ENCODE results near the gene C4orf50.

The C4orf50 gene

DNA sequence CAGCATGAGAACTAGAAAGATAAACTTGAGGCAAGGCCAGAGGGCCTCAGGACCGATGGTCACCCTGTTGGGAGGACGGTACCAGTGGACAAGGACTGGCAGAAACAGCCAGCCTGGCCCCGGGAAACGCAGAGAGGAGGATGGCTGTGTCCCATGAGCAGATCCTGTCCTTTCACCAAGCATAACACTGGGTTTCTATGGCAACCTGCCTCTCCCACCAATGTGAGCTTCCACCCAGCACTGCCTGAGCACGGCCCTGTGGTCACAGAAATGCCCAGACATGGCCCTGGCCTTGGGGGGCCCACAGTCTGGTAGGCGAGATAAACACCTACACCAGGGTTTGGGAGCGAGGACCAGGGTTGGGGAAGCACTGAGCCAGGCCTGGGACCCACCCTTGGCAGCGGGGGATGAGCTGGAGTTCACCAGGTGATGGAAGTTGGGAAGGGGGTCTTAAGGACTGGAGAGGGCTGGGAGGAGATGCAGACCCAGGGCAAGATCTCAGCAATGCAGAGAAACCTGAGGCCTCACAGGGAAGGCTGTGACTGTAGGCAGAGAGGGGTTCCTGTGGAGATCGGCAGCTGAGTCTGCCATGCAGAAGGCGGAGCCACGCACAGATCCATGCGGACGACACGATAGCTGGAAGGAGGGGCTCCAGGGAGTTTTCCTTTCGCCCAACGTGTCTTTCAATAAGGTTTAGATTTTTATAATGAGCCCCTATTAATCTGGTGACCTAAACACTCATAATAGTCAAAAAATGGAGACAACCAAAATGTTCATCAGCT lies 92.6 kb downstream of the C4orf50 start:
- Histone ChIP-seq H3K9me3 (ENCODE audit: insufficient read depth, low read length) (no peaks in the 10 kb centered on the region), H3K9ac (ENCODE audit: low read length) (no peak overlapping the region), H3F3A (ENCODE audit: insufficient read depth) (no peaks in the 10 kb centered on the region), H3K27ac (ENCODE audit: low read depth, low read length) (no peak overlapping the region), H2AFZ (ENCODE audit: low read depth, low read length, severe bottlenecking) (no peak overlapping the region), H3K4me2 (ENCODE audit: low read depth, low read length, poor library complexity, severe bottlenecking) (no peak overlapping the region), H3K4me3 (ENCODE audit: insufficient read depth, low read length, poor library complexity, severe bottlenecking) (no peak overlapping the region), H3K79me2 (ENCODE audit: insufficient read depth, low read length) (no peaks in the 10 kb centered on the region), H4K20me1 (ENCODE audit: low read depth, low read length) (no peaks in the 10 kb centered on the region), H3K9me2 (replicated peaks; ENCODE audit: insufficient read depth, low read length) (no peaks in the 10 kb centered on the region), H3K36me3 (ENCODE audit: low read length) (no peaks in the 10 kb centered on the region), H3K27me3 (ENCODE audit: low read length) (no peaks in the 10 kb centered on the region)
- TF ChIP-seq EZH2phosphoT487 (conservative IDR thresholded peaks at IDR 0.05; ENCODE audit: low read length) = no peak
- TF ChIP-seq, protein P1, sequence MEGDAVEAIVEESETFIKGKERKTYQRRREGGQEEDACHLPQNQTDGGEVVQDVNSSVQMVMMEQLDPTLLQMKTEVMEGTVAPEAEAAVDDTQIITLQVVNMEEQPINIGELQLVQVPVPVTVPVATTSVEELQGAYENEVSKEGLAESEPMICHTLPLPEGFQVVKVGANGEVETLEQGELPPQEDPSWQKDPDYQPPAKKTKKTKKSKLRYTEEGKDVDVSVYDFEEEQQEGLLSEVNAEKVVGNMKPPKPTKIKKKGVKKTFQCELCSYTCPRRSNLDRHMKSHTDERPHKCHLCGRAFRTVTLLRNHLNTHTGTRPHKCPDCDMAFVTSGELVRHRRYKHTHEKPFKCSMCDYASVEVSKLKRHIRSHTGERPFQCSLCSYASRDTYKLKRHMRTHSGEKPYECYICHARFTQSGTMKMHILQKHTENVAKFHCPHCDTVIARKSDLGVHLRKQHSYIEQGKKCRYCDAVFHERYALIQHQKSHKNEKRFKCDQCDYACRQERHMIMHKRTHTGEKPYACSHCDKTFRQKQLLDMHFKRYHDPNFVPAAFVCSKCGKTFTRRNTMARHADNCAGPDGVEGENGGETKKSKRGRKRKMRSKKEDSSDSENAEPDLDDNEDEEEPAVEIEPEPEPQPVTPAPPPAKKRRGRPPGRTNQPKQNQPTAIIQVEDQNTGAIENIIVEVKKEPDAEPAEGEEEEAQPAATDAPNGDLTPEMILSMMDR (IDR thresholded peaks at IDR 0.05; ENCODE audit: insufficient read depth, low read length, poor library complexity, severe bottlenecking) = no peak

DNA sequence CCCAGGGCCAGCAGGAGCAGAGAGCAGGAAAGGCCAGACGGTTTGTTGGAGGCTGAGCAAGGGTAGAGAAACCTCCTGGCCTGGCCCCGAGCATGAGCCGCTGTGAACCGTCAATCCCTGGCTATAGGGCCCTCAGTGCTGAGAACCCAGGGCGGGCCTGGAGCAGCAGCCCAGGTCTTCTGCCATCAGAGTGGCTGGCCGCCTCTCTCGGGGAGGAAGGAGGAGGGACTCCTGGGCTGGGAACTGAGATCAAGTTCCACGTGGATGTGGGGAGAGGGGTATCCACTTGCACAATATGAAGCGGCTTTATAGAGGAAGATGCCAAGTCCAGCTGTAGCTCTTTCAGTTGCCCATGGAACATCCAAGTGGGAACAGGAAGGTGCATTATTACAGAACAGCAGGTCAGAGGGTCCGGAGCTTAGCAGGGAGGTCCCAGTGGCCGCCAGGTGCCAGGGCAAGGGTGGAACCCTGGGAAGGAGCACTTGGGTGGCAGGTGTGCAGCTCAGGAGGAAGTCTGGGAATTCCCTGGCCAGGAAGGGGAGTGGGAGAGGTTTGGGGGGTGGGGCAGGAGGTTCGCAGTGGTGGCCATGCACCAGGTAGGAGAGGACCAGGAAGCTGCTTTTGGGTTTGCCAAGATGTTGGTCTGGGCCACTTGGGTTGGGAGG lies 93.6 kb downstream of the C4orf50 start:
- Histone ChIP-seq H3K9ac (ENCODE audit: low read length) (no peak overlapping the region), H3K27me3 (ENCODE audit: low read length) (no peaks in the 10 kb centered on the region), H3K36me3 (ENCODE audit: low read length) (no peaks in the 10 kb centered on the region), H3K9me3 (ENCODE audit: insufficient read depth, low read length) (no peaks in the 10 kb centered on the region), H3K9me2 (replicated peaks; ENCODE audit: insufficient read depth, low read length) (no peaks in the 10 kb centered on the region), H3K27ac (ENCODE audit: low read depth, low read length) (no peak overlapping the region), H3K79me2 (ENCODE audit: insufficient read depth, low read length) (no peaks in the 10 kb centered on the region), H3F3A (ENCODE audit: insufficient read depth) (no peaks in the 10 kb centered on the region), H2AFZ (ENCODE audit: low read depth, low read length, severe bottlenecking) (no peak overlapping the region), H4K20me1 (ENCODE audit: low read depth, low read length) (no peaks in the 10 kb centered on the region), H3K4me2 (ENCODE audit: low read depth, low read length, poor library complexity, severe bottlenecking) (no peak overlapping the region), H3K4me3 (ENCODE audit: insufficient read depth, low read length, poor library complexity, severe bottlenecking) (no peak overlapping the region)
- TF ChIP-seq, protein P1 (IDR thresholded peaks at IDR 0.05; ENCODE audit: insufficient read depth, low read length, poor library complexity, severe bottlenecking) = no peak
- no peak for TF ChIP-seq EZH2phosphoT487 (conservative IDR thresholded peaks at IDR 0.05; ENCODE audit: low read length)

DNA sequence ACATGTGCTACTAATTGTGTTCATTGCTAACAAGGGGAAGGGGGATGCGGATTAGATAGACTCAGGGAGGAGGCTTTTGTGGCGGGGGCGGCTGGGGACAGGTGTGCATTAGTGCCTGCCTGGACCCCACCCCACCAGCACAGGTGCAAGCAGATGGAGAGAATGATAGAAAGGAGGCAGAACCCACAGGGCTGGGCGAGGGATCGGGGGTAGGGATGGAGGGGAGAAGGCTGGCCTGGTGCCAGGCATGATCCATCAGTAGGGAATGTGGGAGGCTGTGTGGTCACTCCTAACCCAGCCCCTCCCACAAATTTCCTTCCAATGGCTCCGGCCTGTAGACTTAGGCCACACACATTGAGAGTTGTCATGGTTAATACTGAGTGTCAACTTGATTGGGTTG lies 94.9 kb downstream of the C4orf50 start:
- no peak overlapping the region for H3K27ac ChIP-seq (ENCODE audit: low read depth, low read length)
- H3K4me2 ChIP-seq (ENCODE audit: low read depth, low read length, poor library complexity, severe bottlenecking) = no peak overlapping the region
- no peak overlapping the region for H2AFZ ChIP-seq (ENCODE audit: low read depth, low read length, severe bottlenecking)
- no peaks in the 10 kb centered on the region for H4K20me1 ChIP-seq (ENCODE audit: low read depth, low read length)
- H3K27me3 ChIP-seq (ENCODE audit: low read length) = no peaks in the 10 kb centered on the region
- no peaks in the 10 kb centered on the region for H3F3A ChIP-seq (ENCODE audit: insufficient read depth)
- H3K79me2 ChIP-seq (ENCODE audit: insufficient read depth, low read length) = no peaks in the 10 kb centered on the region
- no peak overlapping the region for H3K4me3 ChIP-seq (ENCODE audit: insufficient read depth, low read length, poor library complexity, severe bottlenecking)
- H3K9me3 ChIP-seq (ENCODE audit: insufficient read depth, low read length) = no peaks in the 10 kb centered on the region
- no peaks in the 10 kb centered on the region for H3K9me2 ChIP-seq (replicated peaks; ENCODE audit: insufficient read depth, low read length)
- no peak overlapping the region for H3K9ac ChIP-seq (ENCODE audit: low read length)
- no peaks in the 10 kb centered on the region for H3K36me3 ChIP-seq (ENCODE audit: low read length)
- TF ChIP-seq, protein P1 (IDR thresholded peaks at IDR 0.05; ENCODE audit: insufficient read depth, low read length, poor library complexity, severe bottlenecking) = no peak
- no peak for TF ChIP-seq EZH2phosphoT487 (conservative IDR thresholded peaks at IDR 0.05; ENCODE audit: low read length)

Data from SU-DHL-6 (cell line).